SK-N-SH treated with all-trans-retinoic acid at 6 μM for 48 hours (cell line): ENCODE results near the gene LRAT.

Experiments
- CSDC2 ChIP-seq: fragments of 250-450 bp; sonication (Bioruptor Pico); IDR thresholded peaks from 2 replicates; pipeline ENCODE4 v1.5.0; 2020; ENCODE audit warnings: mild to moderate bottlenecking, moderate library complexity
- ESRRG ChIP-seq: fragments of 250-450 bp; sonication (Bioruptor Pico); IDR thresholded peaks from 2 replicates; pipeline ENCODE4 v1.6.1; 2021; ENCODE audit warnings: mild to moderate bottlenecking
- GLIS3 ChIP-seq: fragments of 250-450 bp; sonication (Bioruptor Pico); IDR thresholded peaks from 2 replicates; pipeline ENCODE4 v1.5.0; 2020; ENCODE audit warnings: mild to moderate bottlenecking, moderate library complexity
- OSR1 ChIP-seq: fragments of 250-450 bp; sonication (Bioruptor Pico); IDR thresholded peaks from 2 replicates; pipeline ENCODE4 v1.8.0; 2022; ENCODE audit warnings: moderate library complexity, mild to moderate bottlenecking, inconsistent platforms
- PATZ1 ChIP-seq: fragments of 250-450 bp; sonication (Bioruptor Pico); IDR thresholded peaks from 2 replicates; pipeline ENCODE4 v1.8.0; 2020; ENCODE audit warnings: mild to moderate bottlenecking, moderate library complexity, borderline replicate concordance
- PPARA ChIP-seq: fragments of 250-450 bp; sonication (Bioruptor Pico); IDR thresholded peaks from 2 replicates; pipeline ENCODE4 v1.5.0; 2020; ENCODE audit warnings: mild to moderate bottlenecking, borderline replicate concordance
- RARB ChIP-seq: fragments of 250-450 bp; sonication (Bioruptor Pico); IDR thresholded peaks from 2 replicates; pipeline ENCODE4 v1.8.0; 2021; ENCODE audit warnings: mild to moderate bottlenecking, moderate library complexity
- SNAI2 ChIP-seq: fragments of 250-450 bp; sonication (Bioruptor Pico); IDR thresholded peaks from 2 replicates; pipeline ENCODE4 v1.5.0; 2020; ENCODE audit warnings: mild to moderate bottlenecking, moderate library complexity
- TOX ChIP-seq: fragments of 250-450 bp; sonication (Bioruptor Pico); IDR thresholded peaks from 2 replicates; pipeline ENCODE4 v1.8.0; 2021; ENCODE audit warnings: mild to moderate bottlenecking, moderate library complexity, borderline replicate concordance
- ZC3H10 ChIP-seq: fragments of 250-450 bp; sonication (Bioruptor Pico); IDR thresholded peaks from 2 replicates; pipeline ENCODE4 v1.5.1; 2021; ENCODE audit warnings: mild to moderate bottlenecking, moderate library complexity
- ZNF565 ChIP-seq: fragments of 450-650 bp; formaldehyde crosslinking; conservative IDR thresholded peaks from 2 replicates; pipeline ENCODE4 v1.5.0; 2020; ENCODE audit warnings: low read depth, mild to moderate bottlenecking, moderate library complexity
- TF ChIP-seq, protein P1 (sequence below): fragments of 250-450 bp; sonication (Bioruptor Pico); IDR thresholded peaks from 2 replicates; pipeline ENCODE4 v1.8.0; 2021; ENCODE audit warnings: low read depth, mild to moderate bottlenecking, moderate library complexity, borderline replicate concordance
- TF ChIP-seq, protein P2 (sequence below): fragments of 250-450 bp; sonication (Bioruptor Pico); IDR thresholded peaks from 2 replicates; pipeline ENCODE4 v1.5.0; 2020; ENCODE audit warnings: mild to moderate bottlenecking, moderate library complexity

DNA sequence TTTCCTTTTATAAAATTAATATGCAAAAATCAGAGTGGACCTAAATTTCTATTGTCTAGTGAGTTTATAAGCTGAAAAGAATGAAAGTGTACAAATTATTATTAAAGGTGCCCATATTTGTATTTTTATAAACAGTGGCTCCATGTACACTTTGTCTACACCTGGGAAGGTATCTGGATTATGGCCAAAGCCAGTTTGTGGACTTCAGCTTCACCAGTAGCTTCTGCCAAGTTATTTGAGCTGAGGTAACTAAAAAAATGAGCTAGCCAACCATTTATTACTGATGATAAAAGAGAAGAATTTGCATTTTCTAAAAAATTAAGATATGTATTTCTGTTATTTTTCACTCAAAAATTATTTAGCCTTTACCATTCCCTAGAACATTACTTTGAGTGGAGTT is 32.3 kb upstream of the LRAT start:
- no peak for TF ChIP-seq CSDC2 (CRISPR knock-in tag)
- no peak for TF ChIP-seq GLIS3 (CRISPR knock-in tag)
- no peak for TF ChIP-seq ZNF565 (CRISPR knock-in tag)
- TF ChIP-seq, protein P1, sequence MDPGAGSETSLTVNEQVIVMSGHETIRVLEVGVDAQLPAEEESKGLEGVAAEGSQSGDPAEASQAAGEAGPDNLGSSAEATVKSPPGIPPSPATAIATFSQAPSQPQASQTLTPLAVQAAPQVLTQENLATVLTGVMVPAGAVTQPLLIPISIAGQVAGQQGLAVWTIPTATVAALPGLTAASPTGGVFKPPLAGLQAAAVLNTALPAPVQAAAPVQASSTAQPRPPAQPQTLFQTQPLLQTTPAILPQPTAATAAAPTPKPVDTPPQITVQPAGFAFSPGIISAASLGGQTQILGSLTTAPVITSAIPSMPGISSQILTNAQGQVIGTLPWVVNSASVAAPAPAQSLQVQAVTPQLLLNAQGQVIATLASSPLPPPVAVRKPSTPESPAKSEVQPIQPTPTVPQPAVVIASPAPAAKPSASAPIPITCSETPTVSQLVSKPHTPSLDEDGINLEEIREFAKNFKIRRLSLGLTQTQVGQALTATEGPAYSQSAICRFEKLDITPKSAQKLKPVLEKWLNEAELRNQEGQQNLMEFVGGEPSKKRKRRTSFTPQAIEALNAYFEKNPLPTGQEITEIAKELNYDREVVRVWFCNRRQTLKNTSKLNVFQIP (CRISPR knock-in tag) = no peak
- no peak for TF ChIP-seq PATZ1
- TF ChIP-seq PPARA (CRISPR knock-in tag) = no peak
- TF ChIP-seq RARB (CRISPR knock-in tag) = no peak
- TF ChIP-seq TOX = no peak
- TF ChIP-seq OSR1 (CRISPR knock-in tag) = no peak
- no peak for TF ChIP-seq ESRRG (CRISPR knock-in tag)
- no peak for TF ChIP-seq ZC3H10
- no peak for TF ChIP-seq SNAI2 (CRISPR knock-in tag)
- TF ChIP-seq, protein P2, sequence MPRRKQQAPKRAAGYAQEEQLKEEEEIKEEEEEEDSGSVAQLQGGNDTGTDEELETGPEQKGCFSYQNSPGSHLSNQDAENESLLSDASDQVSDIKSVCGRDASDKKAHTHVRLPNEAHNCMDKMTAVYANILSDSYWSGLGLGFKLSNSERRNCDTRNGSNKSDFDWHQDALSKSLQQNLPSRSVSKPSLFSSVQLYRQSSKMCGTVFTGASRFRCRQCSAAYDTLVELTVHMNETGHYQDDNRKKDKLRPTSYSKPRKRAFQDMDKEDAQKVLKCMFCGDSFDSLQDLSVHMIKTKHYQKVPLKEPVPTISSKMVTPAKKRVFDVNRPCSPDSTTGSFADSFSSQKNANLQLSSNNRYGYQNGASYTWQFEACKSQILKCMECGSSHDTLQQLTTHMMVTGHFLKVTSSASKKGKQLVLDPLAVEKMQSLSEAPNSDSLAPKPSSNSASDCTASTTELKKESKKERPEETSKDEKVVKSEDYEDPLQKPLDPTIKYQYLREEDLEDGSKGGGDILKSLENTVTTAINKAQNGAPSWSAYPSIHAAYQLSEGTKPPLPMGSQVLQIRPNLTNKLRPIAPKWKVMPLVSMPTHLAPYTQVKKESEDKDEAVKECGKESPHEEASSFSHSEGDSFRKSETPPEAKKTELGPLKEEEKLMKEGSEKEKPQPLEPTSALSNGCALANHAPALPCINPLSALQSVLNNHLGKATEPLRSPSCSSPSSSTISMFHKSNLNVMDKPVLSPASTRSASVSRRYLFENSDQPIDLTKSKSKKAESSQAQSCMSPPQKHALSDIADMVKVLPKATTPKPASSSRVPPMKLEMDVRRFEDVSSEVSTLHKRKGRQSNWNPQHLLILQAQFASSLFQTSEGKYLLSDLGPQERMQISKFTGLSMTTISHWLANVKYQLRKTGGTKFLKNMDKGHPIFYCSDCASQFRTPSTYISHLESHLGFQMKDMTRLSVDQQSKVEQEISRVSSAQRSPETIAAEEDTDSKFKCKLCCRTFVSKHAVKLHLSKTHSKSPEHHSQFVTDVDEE (CRISPR knock-in tag) = no peak
